ENCODE measurements around the gene CARD11.
"Not testable (repeated sequence)": the region's sequence is repeated elsewhere in the genome, so short reads cannot be mapped to it uniquely, and the experiment has no call there.

The CARD11 gene

GRCh38 chr7:2959828-2960599, 83.7 kb downstream of the CARD11 start:
- no peak for DNase-seq
- no peak for TF ChIP-seq CTCF (IDR thresholded peaks at IDR 0.05; ENCODE audit: low read depth, low read length)
- Histone ChIP-seq H3K4me1 (no peaks in the 10 kb centered on the region), H3K36me3 (no peaks in the 10 kb centered on the region), H3K9me3 (no peaks in the 10 kb centered on the region), H3K4me3 (ENCODE audit: low read depth, low read length) (no peak overlapping the region), H3K27me3 (no peaks in the 10 kb centered on the region)

- Histone ChIP-seq H3K9me3 (no peaks in the 10 kb centered on the region), H3K36me3 (no peaks in the 10 kb centered on the region), H3K4me1 (no peaks in the 10 kb centered on the region), H3K27me3 (no peaks in the 10 kb centered on the region), H3K4me3 (ENCODE audit: low read depth, low read length) (no peak overlapping the region)
- no peak for DNase-seq
- TF ChIP-seq CTCF (IDR thresholded peaks at IDR 0.05; ENCODE audit: low read depth, low read length) = no peak
Measured at GRCh38 chr7:2959103-2959680, 84.5 kb downstream of the CARD11 start.

GRCh38 chr7:2958416-2959102, 85.1 kb downstream of the CARD11 start:
- no peak for DNase-seq
- Histone ChIP-seq H3K4me3 (ENCODE audit: low read depth, low read length) (no peak overlapping the region), H3K4me1 (no peaks in the 10 kb centered on the region), H3K27me3 (no peaks in the 10 kb centered on the region), H3K36me3 (no peaks in the 10 kb centered on the region), H3K9me3 (no peaks in the 10 kb centered on the region)
- TF ChIP-seq CTCF (IDR thresholded peaks at IDR 0.05; ENCODE audit: low read depth, low read length) = no peak

GRCh38 chr7:2957369-2957727, 86.3 kb downstream of the CARD11 start:
- not testable (repeated sequence) for H3K4me3 ChIP-seq (ENCODE audit: low read depth, low read length); H3K27me3 ChIP-seq; H3K9me3 ChIP-seq; DNase-seq; H3K36me3 ChIP-seq; H3K4me1 ChIP-seq

GRCh38 chr7:2956526-2957368, 86.9 kb downstream of the CARD11 start:
- Histone ChIP-seq H3K36me3 (no peaks in the 10 kb centered on the region), H3K27me3 (no peaks in the 10 kb centered on the region), H3K9me3 (no peaks in the 10 kb centered on the region), H3K4me3 (ENCODE audit: low read depth, low read length) (no peak overlapping the region), H3K4me1 (no peaks in the 10 kb centered on the region)
- no peak for DNase-seq
- TF ChIP-seq CTCF (IDR thresholded peaks at IDR 0.05; ENCODE audit: low read depth, low read length) = no peak

GRCh38 chr7:2956076-2956475, 87.6 kb downstream of the CARD11 start:
- Histone ChIP-seq H3K27me3 (no peaks in the 10 kb centered on the region), H3K4me1 (no peaks in the 10 kb centered on the region), H3K9me3 (no peaks in the 10 kb centered on the region), H3K4me3 (ENCODE audit: low read depth, low read length) (no peak overlapping the region), H3K36me3 (no peaks in the 10 kb centered on the region)
- no peak for DNase-seq
- TF ChIP-seq CTCF (IDR thresholded peaks at IDR 0.05; ENCODE audit: low read depth, low read length) = no peak

Measured in BE2C (cell line).